ENCODE measurements around the gene IMPDH1. TPM values are rescaled to one million over a fixed set of nuclear protein-coding genes. Genes with fewer than 3 reads are reported as not detected.

The IMPDH1 gene
- total RNA-seq, 1 donor from 2014 or later = 148 TPM

GRCh38 chr7:128431221-128431620, 21.4 kb upstream of the IMPDH1 start:
- TF ChIP-seq CTCF (IDR thresholded peaks at IDR 0.05) = no peak
- no peaks in the 10 kb centered on the region for H3K4me1 ChIP-seq
- H3K36me3 ChIP-seq = no peaks in the 10 kb centered on the region
- no peak overlapping the region for H3K4me3 ChIP-seq
- no peak overlapping the region for H3K27ac ChIP-seq
- no peaks in the 10 kb centered on the region for H3K9me3 ChIP-seq
- intact Hi-C loops (cut with DNase I) = no loop called here
- no peaks in the 10 kb centered on the region for H3K27me3 ChIP-seq
- DNase-seq (ENCODE audit: low spot score in 2 of 2) = no peak

GRCh38 chr7:128430207-128430606, 20.4 kb upstream of the IMPDH1 start:
- Histone ChIP-seq H3K27ac (no peak overlapping the region), H3K27me3 (no peaks in the 10 kb centered on the region), H3K36me3 (no peaks in the 10 kb centered on the region), H3K9me3 (no peaks in the 10 kb centered on the region), H3K4me3 (no peak overlapping the region), H3K4me1 (no peaks in the 10 kb centered on the region)
- no peak for TF ChIP-seq CTCF (IDR thresholded peaks at IDR 0.05)
- DNase-seq (ENCODE audit: low spot score in 2 of 2) = no peak
- intact Hi-C loops (cut with DNase I) = no loop called here

- Histone ChIP-seq H3K36me3 (no peaks in the 10 kb centered on the region), H3K27ac (no peak overlapping the region), H3K9me3 (no peaks in the 10 kb centered on the region), H3K27me3 (no peaks in the 10 kb centered on the region), H3K4me1 (no peaks in the 10 kb centered on the region), H3K4me3 (no peak overlapping the region)
- intact Hi-C loops (cut with DNase I) = loop anchor here (1.0 to 5.0 kb wide), 2 partner anchors 32 to 40 kb away; no protein-coding TSS in a partner anchor
- peak; percentile 84 to 88 (median 85) for TF ChIP-seq CTCF (IDR thresholded peaks at IDR 0.05)
- no peak for DNase-seq (ENCODE audit: low spot score in 2 of 2)
These were observed 17.6 kb upstream of the IMPDH1 start for GRCh38 chr7:128427289-128427891.

- Histone ChIP-seq H3K27ac (no peak overlapping the region), H3K27me3 (no peaks in the 10 kb centered on the region), H3K4me1 (no peaks in the 10 kb centered on the region), H3K4me3 (no peak overlapping the region), H3K36me3 (no peaks in the 10 kb centered on the region), H3K9me3 (no peaks in the 10 kb centered on the region)
- peak; percentile 65 to 86 (median 72) for TF ChIP-seq CTCF (IDR thresholded peaks at IDR 0.05)
- intact Hi-C loops (cut with DNase I) = loop anchor here (2.0 to 5.0 kb wide), 2 partner anchors 27 to 39 kb away; no protein-coding TSS in a partner anchor
- peak in 1 of 2 donors; percentile 80 for DNase-seq (ENCODE audit: low spot score in 2 of 2)
These were observed 16.1 kb upstream of the IMPDH1 start for GRCh38 chr7:128425850-128426249.

GRCh38 chr7:128424686-128425275, 15.0 kb upstream of the IMPDH1 start:
- intact Hi-C loops (cut with DNase I) = loop anchor here (2.0 to 5.0 kb wide), 2 partner anchors 26 to 37 kb away; no protein-coding TSS in a partner anchor
- no peak overlapping the region for H3K4me3 ChIP-seq
- TF ChIP-seq CTCF (IDR thresholded peaks at IDR 0.05) = no peak
- no peaks in the 10 kb centered on the region for H3K4me1 ChIP-seq
- H3K27ac ChIP-seq = no peak overlapping the region
- H3K36me3 ChIP-seq = no peaks in the 10 kb centered on the region
- no peaks in the 10 kb centered on the region for H3K9me3 ChIP-seq
- DNase-seq (ENCODE audit: low spot score in 2 of 2) = no peak
- H3K27me3 ChIP-seq = no peaks in the 10 kb centered on the region
